Germinal center (tissue), 1 donor: ENCODE data around the gene ZNF568.

ENCODE experiments used
- DNase-seq: peaks from one replicate; pipeline ENCODE4 v3.0.0; 2012; ENCODE audit warnings: mixed read lengths, low spot score

Gene ZNF568

GRCh38 chr19:36999313-36999712, 83.2 kb downstream of the ZNF568 start:
- DNase-seq: no peak

- DNase-seq: peak; percentile 51
Observed at GRCh38 chr19:37007587-37008220, 91.6 kb downstream of the ZNF568 start.

- DNase-seq: no peak
Observed at GRCh38 chr19:37009871-37010270, 93.7 kb downstream of the ZNF568 start.

- no peak for DNase-seq
Observed at GRCh38 chr19:37012093-37012745, 96.1 kb downstream of the ZNF568 start.

- no peak for DNase-seq
Observed at GRCh38 chr19:37014456-37014855, 98.3 kb downstream of the ZNF568 start.

DNA sequence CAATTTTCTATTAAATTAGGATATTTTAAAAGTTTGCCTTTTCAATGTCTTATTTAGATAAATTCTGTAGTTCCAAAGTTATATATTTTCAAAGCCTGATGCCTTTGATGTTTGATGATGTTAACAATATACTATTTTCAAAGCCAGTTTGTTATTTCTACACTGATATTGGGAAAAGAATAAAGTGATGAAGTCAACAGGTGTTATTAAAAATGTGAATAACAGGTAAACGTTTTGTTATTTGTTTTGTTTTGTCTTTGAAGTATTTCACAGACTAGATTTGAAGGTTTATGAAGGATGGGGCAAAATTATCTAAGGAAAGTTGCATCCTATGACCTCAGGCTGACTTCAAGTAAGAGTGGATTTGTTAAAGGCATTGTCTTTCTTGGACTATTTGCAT, 129.0 kb downstream of the ZNF568 start:
- no peak for DNase-seq
